Large intestine (tissue), 12 donors: ENCODE measurements around the gene HYAL1. TPM values are rescaled to one million over a fixed set of nuclear protein-coding genes. Genes with fewer than 3 reads are reported as not detected.

Source experiments
- DNase-seq, 2 donors: peaks; one replicate each; pipeline versions ENCODE4 v3.0.0 to v3.0.0-alpha.2; 2013
- H3K27ac ChIP-seq: one replicate; pipeline ENCODE4 v1.5.1; 2013; ENCODE audit warnings: low read length
- H3K27me3 ChIP-seq: 2 replicates; pipeline ENCODE4 v1.6.1; 2013; ENCODE audit warnings: low read length; ENCODE audit not compliant: control insufficient read depth, insufficient read depth
- H3K36me3 ChIP-seq: 2 replicates; pipeline ENCODE4 v1.6.1; 2013; ENCODE audit warnings: low read length; ENCODE audit not compliant: control insufficient read depth, insufficient read depth
- H3K4me1 ChIP-seq: one replicate; pipeline ENCODE4 v1.6.1; 2013; ENCODE audit warnings: low read length; ENCODE audit not compliant: control insufficient read depth, insufficient read depth
- H3K4me3 ChIP-seq: one replicate; pipeline ENCODE4 v1.5.1; 2013; ENCODE audit warnings: low read length
- H3K9me3 ChIP-seq: one replicate; pipeline ENCODE4 v1.6.1; 2013; ENCODE audit warnings: mild to moderate bottlenecking, low read depth, low read length, moderate library complexity; ENCODE audit not compliant: control insufficient read depth
- WGBS: methylation state at CpG from one replicate; pipeline ENCODE4 v1.1.5; 2013; ENCODE audit warnings: low lambda C conversion rate; ENCODE audit not compliant: insufficient coverage; 5-methylcytosine and 5-hydroxymethylcytosine counted together
- long read RNA-seq, 11 donors: transcript quantifications; one replicate each; lab custom pipeline, GENCODE V29; 2026
- polyA plus RNA-seq: library from polyadenylated mRNA; unstranded; fragments of 120-200 nt; gene quantifications from one replicate; pipeline ENCODE4 v1.2.1, GENCODE V29; 2013

HYAL1 gene
- polyA plus RNA-seq, result 2.1 TPM
- long read RNA-seq, donor 1, partial matches to known transcripts, result 0 of 1 reads
- long read RNA-seq, donor 1, other reads (novel, unspliced or antisense), result 0 of 1 reads
- long read RNA-seq, donor 2, partial matches to known transcripts, result 0 of 1 reads
- long read RNA-seq, donor 2, other reads (novel, unspliced or antisense), result 0 of 1 reads
- long read RNA-seq, donor 3, result 0 reads
- long read RNA-seq, donor 4, partial matches to known transcripts, result 0 of 1 reads
- long read RNA-seq, donor 4, other reads (novel, unspliced or antisense), result 0 of 1 reads
- long read RNA-seq, donor 5, result 0 reads
- long read RNA-seq, donor 6, result 0 reads
- long read RNA-seq, donor 7, result 0 reads
- long read RNA-seq, donor 8, partial matches to known transcripts, result 0 of 1 reads
- long read RNA-seq, donor 8, other reads (novel, unspliced or antisense), result 0 of 1 reads
- long read RNA-seq, donor 9, partial matches to known transcripts, result 0 of 1 reads
- long read RNA-seq, donor 9, other reads (novel, unspliced or antisense), result 0 of 1 reads
- long read RNA-seq, donor 10, result 0 reads
- long read RNA-seq, donor 11, result 0 reads

- Histone ChIP-seq H3K27me3 (no peaks in the 10 kb centered on the region), H3K9me3 (peaks cover 11% of the 10 kb centered on the region), H3K27ac (peak within 1 kb of the TSS; percentile 49), H3K4me3 (no peak within 1 kb of the TSS), H3K36me3 (no peaks in the 10 kb centered on the region), H3K4me1 (peaks cover 36% of the 10 kb centered on the region)
- DNase-seq, result peak; percentile 58 to 72
- WGBS, result no CpG with 5 or more reads among the region's 14 CpGs
Observed at GRCh38 chr3:50303013-50303815, at the start of gene HYAL1. Gene HYAL1 (minus strand): TSS chr3:50303574. CDS start chr3:50302956, 618 bp downstream.

GRCh38 chr3:50352781-50353180, 49.4 kb upstream of the HYAL1 start:
- no peak overlapping the region for H3K27ac ChIP-seq
- H3K36me3 ChIP-seq, result peaks cover 65% of the 10 kb centered on the region

GRCh38 chr3:50351323-50351697, 47.9 kb upstream of the HYAL1 start:
- H3K9me3 ChIP-seq, result no peaks in the 10 kb centered on the region
- DNase-seq, result no peak
- no peaks in the 10 kb centered on the region for H3K27me3 ChIP-seq
- H3K4me1 ChIP-seq, result peaks cover 33% of the 10 kb centered on the region
- no peak overlapping the region for H3K27ac ChIP-seq
- peaks cover 61% of the 10 kb centered on the region for H3K36me3 ChIP-seq
- H3K4me3 ChIP-seq, result peak overlapping the region; percentile 82
- no CpG with 5 or more reads among the region's 11 CpGs for WGBS

More at GRCh38 chr3:50352781-50353180, 49.4 kb upstream of the HYAL1 start:
- DNase-seq, result no peak
- Histone ChIP-seq H3K27me3 (no peaks in the 10 kb centered on the region), H3K9me3 (no peaks in the 10 kb centered on the region), H3K4me1 (peaks cover 48% of the 10 kb centered on the region), H3K4me3 (no peak overlapping the region)
- no CpG with 5 or more reads among the region's 2 CpGs for WGBS

- Histone ChIP-seq H3K4me3 (peak within 1 kb of the TSS; percentile 82), H3K9me3 (no peaks in the 10 kb centered on the region), H3K27ac (peak within 1 kb of the TSS; percentile 84), H3K27me3 (no peaks in the 10 kb centered on the region), H3K4me1 (peaks cover 30% of the 10 kb centered on the region), H3K36me3 (peaks cover 55% of the 10 kb centered on the region)
- WGBS, result no CpG with 5 or more reads among the region's 64 CpGs
- peak; percentile 95 to 98 for DNase-seq
Observed at GRCh38 chr3:50350527-50351322, 47.4 kb upstream of the HYAL1 start, which contains the start of the genes CYB561D2 and NPRL2. Gene CYB561D2 (plus strand): TSS chr3:50350862. CDS start chr3:50351434, 572 bp downstream. Gene NPRL2 (minus strand): TSS chr3:50350775. CDS start chr3:50350652, 123 bp downstream.

GRCh38 chr3:50350213-50350526, 46.8 kb upstream of the HYAL1 start:
- peak overlapping the region; percentile 82 for H3K4me3 ChIP-seq
- peaks cover 50% of the 10 kb centered on the region for H3K36me3 ChIP-seq
- DNase-seq, result no peak
- H3K27me3 ChIP-seq, result no peaks in the 10 kb centered on the region
- peaks cover 31% of the 10 kb centered on the region for H3K4me1 ChIP-seq
- WGBS, result no CpG with 5 or more reads among the region's 7 CpGs
- H3K27ac ChIP-seq, result peak overlapping the region; percentile 34
- H3K9me3 ChIP-seq, result no peaks in the 10 kb centered on the region

- peaks cover 33% of the 10 kb centered on the region for H3K4me1 ChIP-seq
- WGBS, result no CpG with 5 or more reads among the region's 14 CpGs
- H3K36me3 ChIP-seq, result peaks cover 26% of the 10 kb centered on the region
- peak; percentile 59 to 64 for DNase-seq
- no peak overlapping the region for H3K27ac ChIP-seq
- H3K9me3 ChIP-seq, result no peaks in the 10 kb centered on the region
- no peak overlapping the region for H3K4me3 ChIP-seq
- H3K27me3 ChIP-seq, result no peaks in the 10 kb centered on the region
Observed at GRCh38 chr3:50347187-50347813, 43.9 kb upstream of the HYAL1 start.

- Histone ChIP-seq H3K4me1 (peaks cover 26% of the 10 kb centered on the region), H3K27me3 (peaks cover 10% of the 10 kb centered on the region), H3K4me3 (peak within 1 kb of the TSS; percentile 27), H3K9me3 (no peaks in the 10 kb centered on the region), H3K36me3 (peaks cover 20% of the 10 kb centered on the region), H3K27ac (no peak within 1 kb of the TSS)
- DNase-seq, result peak in 1 of 2 donors; percentile 42
- WGBS, result no CpG with 5 or more reads among the region's 45 CpGs
Observed at GRCh38 chr3:50345586-50346234, 42.3 kb upstream of the HYAL1 start, which contains the start of gene ZMYND10. Gene ZMYND10 (minus strand): TSS chr3:50345732. CDS start chr3:50345579, 153 bp downstream.

GRCh38 chr3:50345008-50345407, 41.6 kb upstream of the HYAL1 start:
- Histone ChIP-seq H3K4me3 (peak overlapping the region; percentile 27), H3K4me1 (peaks cover 22% of the 10 kb centered on the region), H3K27ac (no peak overlapping the region), H3K9me3 (peaks cover 3% of the 10 kb centered on the region), H3K27me3 (peaks cover 16% of the 10 kb centered on the region), H3K36me3 (peaks cover 20% of the 10 kb centered on the region)
- WGBS, result no CpG with 5 or more reads among the region's 8 CpGs
- no peak for DNase-seq
